Common myeloid progenitor, CD34-positive (primary cell): ENCODE data around the gene CLN6.
"Not testable (repeated sequence)": the region's sequence is repeated elsewhere in the genome, so short reads cannot be mapped to it uniquely, and the experiment has no call there.

Experiments
- CTCF ChIA-PET: fragments of 350-600 bp; sonication (Branson Sonifier 250); formaldehyde crosslinking; loops from one replicate; lab custom pipeline; 2021; ENCODE audit warnings: antibody characterized with exemption; lab: Charles Lee
- POLR2A ChIA-PET: fragments of 350-600 bp; sonication (Branson Sonifier 250); formaldehyde crosslinking; loops from one replicate; lab custom pipeline; 2021; ENCODE audit warnings: antibody characterized with exemption; lab: Charles Lee
- DNase-seq, 3 donors: peaks; one replicate each; pipeline versions ENCODE4 v3.0.0 to v3.0.0-alpha.2; 2013
- H3K27ac ChIP-seq, 2 experiments: 1 replicate in 1 of 2; 2 replicates in 1 of 2; pipeline ENCODE4 v1.7.0; 2013; ENCODE audit warnings: inconsistent platforms in 2 of 2, low read length in 2 of 2, mild to moderate bottlenecking in 2 of 2, low read depth in 1 of 2, moderate library complexity in 1 of 2; ENCODE audit not compliant: severe bottlenecking in 2 of 2, insufficient read depth in 1 of 2, poor library complexity in 1 of 2
- H3K27me3 ChIP-seq, 5 experiments: replicated peaks in 2 of 5; 1 replicate in 3 of 5; 2 replicates in 2 of 5; pipeline versions ENCODE4 v1.6.1 to v1.7.0; 2013; ENCODE audit warnings: low read length in 4 of 5, mild to moderate bottlenecking in 2 of 5, moderate library complexity in 2 of 5, inconsistent platforms in 1 of 5; ENCODE audit not compliant: insufficient read depth in 5 of 5, control insufficient read depth in 4 of 5
- H3K36me3 ChIP-seq, 4 experiments: 1 replicate in 2 of 4; 2 replicates in 2 of 4; pipeline versions ENCODE4 v1.6.1 to v1.7.0; 2013; ENCODE audit warnings: low read length in 3 of 4, control low read depth in 1 of 4, mild to moderate bottlenecking in 1 of 4; ENCODE audit not compliant: control insufficient read depth in 4 of 4, insufficient read depth in 4 of 4
- H3K4me1 ChIP-seq, 4 experiments: 1 replicate in 3 of 4; 2 replicates in 1 of 4; pipeline versions ENCODE4 v1.6.1 to v1.7.1; 2013; ENCODE audit warnings: low read length in 3 of 4, mild to moderate bottlenecking in 3 of 4, control low read depth in 1 of 4, inconsistent platforms in 1 of 4, moderate library complexity in 1 of 4; ENCODE audit not compliant: control insufficient read depth in 4 of 4, insufficient read depth in 4 of 4; ENCODE audit errors: control extremely low read depth in 1 of 4
- H3K4me3 ChIP-seq, 7 experiments: 1 replicate in 4 of 7; 2 replicates in 3 of 7; pipeline versions ENCODE4 v1.5.1 to v1.7.0; 2013; ENCODE audit warnings: mild to moderate bottlenecking in 7 of 7, low read length in 6 of 7, moderate library complexity in 6 of 7, inconsistent platforms in 2 of 7, low read depth in 2 of 7, control low read depth in 1 of 7; ENCODE audit not compliant: insufficient read depth in 4 of 7, control insufficient read depth in 1 of 7; ENCODE audit errors: extremely low read depth in 1 of 7
- H3K9me3 ChIP-seq, 5 experiments: 1 replicate in 4 of 5; 2 replicates in 1 of 5; pipeline versions ENCODE4 v1.6.1 to v1.7.1; 2013; ENCODE audit warnings: low read length in 4 of 5, mild to moderate bottlenecking in 2 of 5, inconsistent platforms in 1 of 5, low read depth in 1 of 5, moderate library complexity in 1 of 5; ENCODE audit not compliant: control insufficient read depth in 4 of 5, insufficient read depth in 2 of 5; ENCODE audit errors: control extremely low read depth in 1 of 5
- WGBS: methylation state at CpG from one replicate; pipeline ENCODE4 v1.1.5; 2013; ENCODE audit not compliant: insufficient coverage; 5-methylcytosine and 5-hydroxymethylcytosine counted together

Gene CLN6

DNA sequence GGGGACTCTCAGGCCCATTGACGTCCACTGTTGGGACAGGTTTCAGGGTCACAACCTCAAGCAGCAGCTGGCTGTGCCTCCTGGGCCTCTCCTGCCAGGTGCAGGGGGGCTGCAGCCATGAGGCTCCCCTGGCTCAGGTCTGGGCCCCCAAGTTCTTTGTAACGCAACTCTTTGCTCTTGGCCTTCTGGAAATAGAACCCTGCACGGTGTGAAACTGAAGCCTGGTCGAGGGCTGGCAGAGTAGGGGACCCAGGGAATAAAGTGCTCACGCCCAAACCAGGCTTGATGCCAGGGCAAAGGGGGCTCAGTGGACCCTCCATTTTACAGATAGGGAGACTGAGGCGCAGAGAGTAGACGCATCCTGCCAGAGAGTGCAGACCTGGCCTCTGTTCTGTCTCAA lies 25.2 kb downstream of the CLN6 start:
- ChIA-PET POLR2A (no interaction called here), CTCF (no interaction called here)
- H3K4me1 ChIP-seq, result peaks cover 5 to 52% (median 47%) of the 10 kb centered on the region in 4 experiments
- peak overlapping the region in 3 of 7 experiments; percentile 16 to 45 (median 26) for H3K4me3 ChIP-seq
- H3K9me3 ChIP-seq, result no peaks in the 10 kb centered on the region
- H3K27ac ChIP-seq, result peak overlapping the region in 1 of 2 experiments; percentile 5
- WGBS, result 94% methylated on average over 7 of the region's 7 CpGs
- no peak for DNase-seq
- H3K36me3 ChIP-seq, result peaks cover 0 to 31% (median 0%) of the 10 kb centered on the region in 4 experiments
- H3K27me3 ChIP-seq, result no peaks in the 10 kb centered on the region

- Histone ChIP-seq H3K9me3 (no peaks in the 10 kb centered on the region), H3K4me1 (peaks cover 5 to 48% (median 43%) of the 10 kb centered on the region in 4 experiments), H3K27me3 (no peaks in the 10 kb centered on the region), H3K36me3 (peaks cover 0 to 27% (median 0%) of the 10 kb centered on the region in 4 experiments), H3K27ac (peak overlapping the region in 1 of 2 experiments; percentile 5), H3K4me3 (no peak overlapping the region)
- POLR2A ChIA-PET, result no interaction called here
- DNase-seq, result no peak
- 100% methylated on average over 4 of the region's 5 CpGs for WGBS
- CTCF ChIA-PET, result no interaction called here
These were observed 25.6 kb downstream of the CLN6 start for GRCh38 chr15:68203956-68204355.

DNA sequence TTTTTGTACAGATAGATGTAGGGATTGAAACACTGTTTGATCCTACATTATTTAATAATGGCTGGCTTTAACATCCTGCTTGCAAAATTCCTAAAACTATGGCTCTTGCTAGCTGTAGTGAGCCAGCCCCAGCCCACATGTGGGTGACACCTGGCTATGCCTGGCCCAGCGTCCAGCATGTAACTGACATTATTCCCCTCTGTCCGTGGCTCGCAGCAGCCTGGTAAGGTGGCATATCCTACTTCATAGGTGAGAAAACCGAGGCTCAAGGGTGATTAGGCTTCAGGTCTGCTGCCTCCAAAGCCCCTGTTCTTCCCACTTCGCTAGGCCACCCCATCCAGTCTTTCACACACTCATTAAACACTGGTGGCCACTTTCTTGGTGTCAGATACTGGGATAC lies 26.0 kb downstream of the CLN6 start:
- DNase-seq, result no peak
- 90% methylated on average over 5 of the region's 5 CpGs for WGBS
- ChIA-PET POLR2A (no interaction called here), CTCF (no interaction called here)
- Histone ChIP-seq H3K4me3 (no peak overlapping the region), H3K27me3 (no peaks in the 10 kb centered on the region), H3K9me3 (no peaks in the 10 kb centered on the region), H3K27ac (no peak overlapping the region), H3K4me1 (peaks cover 5 to 43% (median 38%) of the 10 kb centered on the region in 4 experiments), H3K36me3 (peaks cover 0 to 24% (median 0%) of the 10 kb centered on the region in 4 experiments)

- POLR2A ChIA-PET, DNase-seq, H3K4me3 ChIP-seq, CTCF ChIA-PET, H3K27ac ChIP-seq, H3K9me3 ChIP-seq, H3K27me3 ChIP-seq: not testable (repeated sequence)
- H3K36me3 ChIP-seq, result peaks cover 0 to 23% (median 1%) of the 10 kb centered on the region in 4 experiments
- peaks cover 5 to 38% (median 34%) of the 10 kb centered on the region in 4 experiments for H3K4me1 ChIP-seq
- 96% methylated on average over 6 of the region's 7 CpGs for WGBS
These were observed 26.5 kb downstream of the CLN6 start for GRCh38 chr15:68202994-68203393.

- ChIA-PET CTCF (interaction anchor here (1.3 kb wide), 1 partner anchor 9 kb away, joined by 4 read pairs; no protein-coding TSS in a partner anchor), POLR2A (no interaction called here)
- no peaks in the 10 kb centered on the region for H3K9me3 ChIP-seq
- no peak overlapping the region for H3K27ac ChIP-seq
- H3K4me3 ChIP-seq, result no peak overlapping the region
- H3K4me1 ChIP-seq, result peaks cover 5 to 31% (median 29%) of the 10 kb centered on the region in 4 experiments
- WGBS, result no CpG with 5 or more reads among the region's 3 CpGs
- no peaks in the 10 kb centered on the region for H3K27me3 ChIP-seq
- no peak for DNase-seq
- H3K36me3 ChIP-seq, result peaks cover 0 to 23% (median 8%) of the 10 kb centered on the region in 4 experiments
These were observed 27.7 kb downstream of the CLN6 start for GRCh38 chr15:68201879-68202261.

DNA sequence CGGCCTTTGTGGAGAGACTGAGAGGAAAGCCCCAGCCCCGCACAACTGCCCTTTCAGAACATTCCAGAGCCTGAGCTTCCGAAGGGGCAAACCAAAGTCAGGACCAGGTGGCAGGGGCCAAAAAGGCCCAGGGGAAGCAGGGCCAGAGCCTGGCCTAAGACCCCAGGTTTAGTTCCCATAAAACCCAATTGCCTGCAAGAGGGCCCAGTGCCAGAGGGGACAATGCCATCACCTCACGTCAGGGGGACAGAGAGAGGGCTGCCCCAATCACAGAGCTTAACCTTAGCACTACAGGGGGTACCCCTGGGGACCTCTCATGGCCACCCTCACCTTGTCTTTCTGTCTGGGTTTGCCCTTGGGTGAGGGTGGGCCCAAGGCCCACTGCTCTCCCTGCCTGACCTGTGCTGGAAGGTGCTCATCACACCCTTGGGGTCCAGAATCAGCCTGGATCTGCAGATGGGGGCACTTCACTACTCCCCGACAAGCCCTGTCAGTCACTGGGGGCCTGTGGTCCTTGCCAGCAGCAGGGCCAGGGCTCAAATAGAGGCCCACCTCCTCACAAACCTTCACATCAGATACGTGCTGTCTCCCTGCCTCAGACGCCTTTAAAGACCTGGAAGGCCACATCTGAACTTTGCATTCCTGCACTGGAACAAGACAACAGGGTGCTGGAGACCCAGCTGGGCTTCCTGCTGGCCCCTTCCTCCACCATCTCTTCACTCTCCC lies 28.2 kb downstream of the CLN6 start:
- Histone ChIP-seq H3K27me3 (no peaks in the 10 kb centered on the region), H3K4me1 (peaks cover 5 to 29% (median 27%) of the 10 kb centered on the region in 4 experiments), H3K27ac (no peak overlapping the region), H3K4me3 (no peak overlapping the region), H3K36me3 (peaks cover 0 to 23% (median 11%) of the 10 kb centered on the region in 4 experiments), H3K9me3 (no peaks in the 10 kb centered on the region)
- no peak for DNase-seq
- 98% methylated on average over 7 of the region's 7 CpGs for WGBS
- ChIA-PET POLR2A (no interaction called here), CTCF (interaction anchor here (1.3 kb wide), 1 partner anchor 8 kb away, joined by 4 read pairs; no protein-coding TSS in a partner anchor)
